HFF-Myc (cell line): ENCODE measurements around the gene TENT5C.

Source experiments
- DNase-seq: peaks from one replicate; pipeline ENCODE4 v3.0.0-alpha.2; 2011; ENCODE audit warnings: low read depth; ENCODE audit errors: extremely low read depth
- H3K4me3 ChIP-seq: replicated peaks from 2 replicates; pipeline ENCODE4 v1.5.1; 2011; ENCODE audit warnings: low read depth, mild to moderate bottlenecking, control low read depth, low read length
- CTCF ChIP-seq: IDR thresholded peaks from 2 replicates; pipeline ENCODE4 v1.5.1; 2012; ENCODE audit warnings: mild to moderate bottlenecking, low read depth, low read length, control low read depth; ENCODE audit errors: missing control alignments

The TENT5C gene

GRCh38 chr1:117638759-117639158, 32.9 kb downstream of the TENT5C start:
- TF ChIP-seq CTCF: no peak
- no peak overlapping the region for H3K4me3 ChIP-seq
- DNase-seq: no peak

GRCh38 chr1:117639741-117640140, 33.9 kb downstream of the TENT5C start:
- no peak for TF ChIP-seq CTCF
- H3K4me3 ChIP-seq: no peak overlapping the region
- DNase-seq: no peak

- no peak for DNase-seq
- no peak overlapping the region for H3K4me3 ChIP-seq
- no peak for TF ChIP-seq CTCF
These were observed 35.7 kb downstream of the TENT5C start for GRCh38 chr1:117641536-117641935.

- no peak overlapping the region for H3K4me3 ChIP-seq
These were observed 37.1 kb downstream of the TENT5C start for GRCh38 chr1:117642963-117643362.

GRCh38 chr1:117643601-117644000, 37.8 kb downstream of the TENT5C start:
- no peak for DNase-seq
- no peak overlapping the region for H3K4me3 ChIP-seq
- TF ChIP-seq CTCF: no peak

More at GRCh38 chr1:117642963-117643362, 37.1 kb downstream of the TENT5C start:
- DNase-seq: no peak
- no peak for TF ChIP-seq CTCF

GRCh38 chr1:117644696-117645311, 39.0 kb downstream of the TENT5C start:
- no peak overlapping the region for H3K4me3 ChIP-seq
- TF ChIP-seq CTCF: no peak
- no peak for DNase-seq

- DNase-seq: no peak
- no peak for TF ChIP-seq CTCF
- no peak overlapping the region for H3K4me3 ChIP-seq
These were observed 39.5 kb downstream of the TENT5C start for GRCh38 chr1:117645343-117645742.
